HepG2 (cell line): ENCODE measurements around the gene ARHGAP29. TPM values are rescaled to one million over a fixed set of nuclear protein-coding genes. Genes with fewer than 3 reads are reported as not detected.

ENCODE experiments used
- ATM ChIP-seq: fragments of 450-650 bp; IDR thresholded peaks from 2 replicates; pipeline ENCODE4 v1.7.1; 2017; ENCODE audit warnings: mild to moderate bottlenecking, borderline replicate concordance
- JDP2 ChIP-seq: sonication (generic); formaldehyde crosslinking; IDR thresholded peaks from 2 replicates; pipeline ENCODE4 v1.8.1; 2022; ENCODE audit warnings: missing genetic modification reagents, borderline replicate concordance
- MTF2 ChIP-seq: sonication (generic); formaldehyde crosslinking; IDR thresholded peaks from 2 replicates; pipeline ENCODE4 v1.5.0; 2020; ENCODE audit warnings: missing genetic modification reagents, borderline replicate concordance
- PAF1 ChIP-seq: IDR thresholded peaks from 2 replicates; pipeline ENCODE4 v1.6.1; 2016; ENCODE audit warnings: missing genetic modification reagents, missing compliant biosample characterization
- PAWR ChIP-seq: sonication (generic); formaldehyde crosslinking; IDR thresholded peaks from 2 replicates; pipeline ENCODE4 v1.4.0; 2020; ENCODE audit warnings: missing genetic modification reagents, mild to moderate bottlenecking, borderline replicate concordance
- PITX1 ChIP-seq: sonication (generic); formaldehyde crosslinking; IDR thresholded peaks from 2 replicates; pipeline ENCODE4 v1.5.1; 2020; ENCODE audit warnings: mild to moderate bottlenecking, missing genetic modification reagents
- RORA ChIP-seq: sonication (generic); formaldehyde crosslinking; IDR thresholded peaks from 2 replicates; pipeline ENCODE4 v1.5.0; 2020; ENCODE audit warnings: mild to moderate bottlenecking, missing genetic modification reagents, moderate library complexity
- SAFB2 ChIP-seq: sonication (generic); formaldehyde crosslinking; IDR thresholded peaks from 2 replicates; pipeline ENCODE4 v1.5.1; 2020; ENCODE audit warnings: missing genetic modification reagents, low read depth, mild to moderate bottlenecking, borderline replicate concordance
- SOX5 ChIP-seq: IDR thresholded peaks from 2 replicates; pipeline ENCODE4 v1.6.1; 2016; ENCODE audit warnings: borderline replicate concordance
- TEAD3 ChIP-seq: optimal IDR thresholded peaks from 2 replicates; pipeline ENCODE3; 2016; ENCODE audit warnings: borderline replicate concordance
- TRIM24 ChIP-seq: sonication (generic); formaldehyde crosslinking; IDR thresholded peaks from 2 replicates; pipeline ENCODE4 v1.8.0; 2022; ENCODE audit warnings: mild to moderate bottlenecking, missing genetic modification reagents
- ZFP36L2 ChIP-seq: sonication (generic); formaldehyde crosslinking; IDR thresholded peaks from 2 replicates; pipeline ENCODE4 v1.4.0; 2020; ENCODE audit warnings: missing genetic modification reagents
- ZNF274 ChIP-seq: sonication (generic); formaldehyde crosslinking; IDR thresholded peaks from 2 replicates; pipeline ENCODE4 v1.5.1; 2020; ENCODE audit warnings: mild to moderate bottlenecking, missing genetic modification reagents
- ZNF296 ChIP-seq: sonication (generic); formaldehyde crosslinking; conservative IDR thresholded peaks from 2 replicates; pipeline ENCODE4 v1.5.0; 2020; ENCODE audit warnings: mild to moderate bottlenecking, missing genetic modification reagents
- ZNF383 ChIP-seq: sonication (generic); formaldehyde crosslinking; IDR thresholded peaks from 2 replicates; pipeline ENCODE4 v1.4.0; 2020; ENCODE audit warnings: missing genetic modification reagents, mild to moderate bottlenecking, borderline replicate concordance
- ZNF552 ChIP-seq: sonication (generic); formaldehyde crosslinking; IDR thresholded peaks from 2 replicates; pipeline ENCODE4 v1.9.0; 2022; ENCODE audit warnings: missing genetic modification reagents, mild to moderate bottlenecking, borderline replicate concordance
- polyA plus RNA-seq, 8 experiments: library from polyadenylated mRNA; depleted of rRNA in 3 of 8; stranded (reverse) in 7 of 8; unstranded in 1 of 8; fragments of >200 nt; fragmentation: Illumina TruSeq in 4 of 8; extraction: Trizol in 4 of 8; gene quantifications; 2 replicates each; pipeline versions ENCODE4 v1.2.1 to v1.2.3, GENCODE V29; 2011 to 2016; ENCODE audit warnings: low read depth in 4 of 8, missing spikeins in 1 of 8, mixed read lengths in 1 of 8; ENCODE audit not compliant: insufficient read depth in 1 of 8
- total RNA-seq, 5 experiments: library from RNA; depleted of rRNA; stranded (reverse); fragments of >200 nt; fragmentation: Illumina TruSeq; extraction: Trizol; gene quantifications; 2 replicates each; pipeline ENCODE4 v1.2.3, GENCODE V29; 2016; ENCODE audit warnings: low read depth in 1 of 5
- TF ChIP-seq, protein P1 (sequence below): sonication (generic); formaldehyde crosslinking; IDR thresholded peaks from 2 replicates; pipeline ENCODE4 v1.5.1; 2020; ENCODE audit warnings: mild to moderate bottlenecking, missing genetic modification reagents, moderate library complexity
- TF ChIP-seq, protein P2 (sequence below): sonication (generic); formaldehyde crosslinking; IDR thresholded peaks from 2 replicates; pipeline ENCODE4 v1.5.1; 2020; ENCODE audit warnings: mild to moderate bottlenecking, missing genetic modification reagents, borderline replicate concordance
- TF ChIP-seq, protein P3 (sequence below): sonication (generic); formaldehyde crosslinking; IDR thresholded peaks from 2 replicates; pipeline ENCODE4 v1.5.0; 2020; ENCODE audit warnings: missing genetic modification reagents
- TF ChIP-seq, protein P4 (sequence below): sonication (generic); formaldehyde crosslinking; IDR thresholded peaks from 2 replicates; pipeline ENCODE4 v1.4.0; 2020; ENCODE audit warnings: low read depth, mild to moderate bottlenecking, missing genetic modification reagents
- TF ChIP-seq, protein P5 (sequence below): sonication (generic); formaldehyde crosslinking; IDR thresholded peaks from 2 replicates; pipeline ENCODE4 v1.8.0; 2022; ENCODE audit warnings: mild to moderate bottlenecking, missing genetic modification reagents, moderate library complexity

The ARHGAP29 gene
- total and polyA plus RNA-seq, 2 of the 13 experiments (the other 11 are each of a cell fraction or from before 2014, with no cell fraction given): 12.8 to 18.3 TPM

DNA sequence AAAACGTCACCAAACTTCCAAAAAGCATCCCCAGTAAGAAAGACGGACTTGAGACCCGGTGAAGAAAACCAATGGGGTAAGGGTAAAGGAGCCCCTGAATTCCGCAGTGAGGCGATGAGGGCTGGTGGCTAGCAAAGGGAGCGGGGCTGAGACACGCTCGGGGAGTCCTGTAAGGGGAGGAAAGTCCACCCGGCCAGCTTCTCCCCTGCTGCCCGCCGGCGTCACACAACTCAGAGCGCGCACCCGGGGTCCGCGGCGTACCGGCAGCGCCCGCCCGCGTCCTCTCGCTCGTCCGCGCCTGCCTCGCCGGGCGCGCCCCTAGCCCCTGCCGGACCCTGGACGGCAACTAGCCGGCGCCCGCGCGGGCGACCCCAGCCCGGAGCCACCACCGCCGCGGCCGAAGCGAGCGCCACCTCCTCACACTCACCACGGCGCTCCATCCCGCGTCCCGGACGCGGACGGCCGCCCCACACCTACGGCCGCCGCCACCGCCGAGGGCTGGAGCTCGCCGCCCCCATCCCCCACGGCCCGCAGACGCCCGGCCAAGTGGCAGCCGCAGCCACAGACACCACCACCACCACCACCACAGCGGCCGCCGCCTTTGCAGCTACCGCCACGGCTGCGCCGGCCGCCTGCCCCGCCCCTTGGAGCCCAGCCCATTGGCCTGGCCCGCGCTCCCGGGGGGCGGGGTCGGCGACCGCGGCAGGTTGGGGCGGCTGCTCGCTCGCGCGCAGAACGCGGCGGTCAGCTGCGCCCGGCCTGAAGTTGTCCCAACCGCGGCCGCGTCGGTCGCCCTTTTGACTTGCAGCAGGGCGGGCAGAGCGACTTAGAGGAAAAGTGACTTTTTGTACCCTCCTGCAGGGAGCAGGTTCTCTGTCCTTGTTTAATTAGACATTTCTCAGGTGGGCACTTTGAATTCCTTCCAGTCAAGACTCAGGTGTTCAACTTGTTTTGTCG is 10.0 kb upstream of the ARHGAP29 start (continued):
- TF ChIP-seq RORA (CRISPR knock-in tag) (no peak), PAF1 (CRISPR knock-in tag) (no peak), SOX5 (CRISPR knock-in tag) (no peak), ZNF552 (CRISPR knock-in tag) (no peak), SAFB2 (peak; percentile 59; the same call in 1 of the 2 replicates), JDP2 (CRISPR knock-in tag) (no peak), ZNF274 (CRISPR knock-in tag) (no peak), TEAD3 (CRISPR knock-in tag) (no peak), ZNF296 (CRISPR knock-in tag) (no peak), ZNF383 (no peak), TRIM24 (CRISPR knock-in tag) (no peak), MTF2 (no peak), PAWR (CRISPR knock-in tag) (no peak), ZFP36L2 (CRISPR knock-in tag) (no peak), ATM (no peak), PITX1 (CRISPR knock-in tag) (no peak)
- TF ChIP-seq, protein P1, sequence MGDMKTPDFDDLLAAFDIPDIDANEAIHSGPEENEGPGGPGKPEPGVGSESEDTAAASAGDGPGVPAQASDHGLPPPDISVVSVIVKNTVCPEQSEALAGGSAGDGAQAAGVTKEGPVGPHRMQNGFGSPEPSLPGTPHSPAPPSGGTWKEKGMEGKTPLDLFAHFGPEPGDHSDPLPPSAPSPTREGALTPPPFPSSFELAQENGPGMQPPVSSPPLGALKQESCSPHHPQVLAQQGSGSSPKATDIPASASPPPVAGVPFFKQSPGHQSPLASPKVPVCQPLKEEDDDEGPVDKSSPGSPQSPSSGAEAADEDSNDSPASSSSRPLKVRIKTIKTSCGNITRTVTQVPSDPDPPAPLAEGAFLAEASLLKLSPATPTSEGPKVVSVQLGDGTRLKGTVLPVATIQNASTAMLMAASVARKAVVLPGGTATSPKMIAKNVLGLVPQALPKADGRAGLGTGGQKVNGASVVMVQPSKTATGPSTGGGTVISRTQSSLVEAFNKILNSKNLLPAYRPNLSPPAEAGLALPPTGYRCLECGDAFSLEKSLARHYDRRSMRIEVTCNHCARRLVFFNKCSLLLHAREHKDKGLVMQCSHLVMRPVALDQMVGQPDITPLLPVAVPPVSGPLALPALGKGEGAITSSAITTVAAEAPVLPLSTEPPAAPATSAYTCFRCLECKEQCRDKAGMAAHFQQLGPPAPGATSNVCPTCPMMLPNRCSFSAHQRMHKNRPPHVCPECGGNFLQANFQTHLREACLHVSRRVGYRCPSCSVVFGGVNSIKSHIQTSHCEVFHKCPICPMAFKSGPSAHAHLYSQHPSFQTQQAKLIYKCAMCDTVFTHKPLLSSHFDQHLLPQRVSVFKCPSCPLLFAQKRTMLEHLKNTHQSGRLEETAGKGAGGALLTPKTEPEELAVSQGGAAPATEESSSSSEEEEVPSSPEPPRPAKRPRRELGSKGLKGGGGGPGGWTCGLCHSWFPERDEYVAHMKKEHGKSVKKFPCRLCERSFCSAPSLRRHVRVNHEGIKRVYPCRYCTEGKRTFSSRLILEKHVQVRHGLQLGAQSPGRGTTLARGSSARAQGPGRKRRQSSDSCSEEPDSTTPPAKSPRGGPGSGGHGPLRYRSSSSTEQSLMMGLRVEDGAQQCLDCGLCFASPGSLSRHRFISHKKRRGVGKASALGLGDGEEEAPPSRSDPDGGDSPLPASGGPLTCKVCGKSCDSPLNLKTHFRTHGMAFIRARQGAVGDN (CRISPR knock-in tag): peak; percentile 72; the same call in 1 of the 2 replicates
- TF ChIP-seq, protein P2, sequence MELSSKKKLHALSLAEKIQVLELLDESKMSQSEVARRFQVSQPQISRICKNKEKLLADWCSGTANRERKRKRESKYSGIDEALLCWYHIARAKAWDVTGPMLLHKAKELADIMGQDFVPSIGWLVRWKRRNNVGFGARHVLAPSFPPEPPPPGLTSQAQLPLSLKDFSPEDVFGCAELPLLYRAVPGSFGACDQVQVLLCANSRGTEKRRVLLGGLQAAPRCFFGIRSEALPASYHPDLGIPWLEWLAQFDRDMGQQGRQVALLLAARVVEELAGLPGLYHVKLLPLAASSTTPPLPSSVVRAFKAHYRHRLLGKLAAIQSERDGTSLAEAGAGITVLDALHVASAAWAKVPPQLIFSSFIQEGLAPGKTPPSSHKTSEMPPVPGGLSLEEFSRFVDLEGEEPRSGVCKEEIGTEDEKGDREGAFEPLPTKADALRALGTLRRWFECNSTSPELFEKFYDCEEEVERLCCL: no peak
- TF ChIP-seq, protein P3, sequence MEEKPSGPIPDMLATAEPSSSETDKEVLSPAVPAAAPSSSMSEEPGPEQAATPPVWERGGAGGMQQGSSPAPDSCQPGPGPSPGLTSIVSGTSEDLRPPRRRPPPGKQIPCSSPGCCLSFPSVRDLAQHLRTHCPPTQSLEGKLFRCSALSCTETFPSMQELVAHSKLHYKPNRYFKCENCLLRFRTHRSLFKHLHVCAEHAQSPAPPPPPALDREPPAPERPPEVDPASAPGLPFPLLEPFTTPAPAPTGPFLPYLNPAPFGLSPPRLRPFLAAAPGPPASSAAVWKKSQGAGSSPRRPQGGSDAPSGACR (CRISPR knock-in tag): no peak
- TF ChIP-seq, protein P4, sequence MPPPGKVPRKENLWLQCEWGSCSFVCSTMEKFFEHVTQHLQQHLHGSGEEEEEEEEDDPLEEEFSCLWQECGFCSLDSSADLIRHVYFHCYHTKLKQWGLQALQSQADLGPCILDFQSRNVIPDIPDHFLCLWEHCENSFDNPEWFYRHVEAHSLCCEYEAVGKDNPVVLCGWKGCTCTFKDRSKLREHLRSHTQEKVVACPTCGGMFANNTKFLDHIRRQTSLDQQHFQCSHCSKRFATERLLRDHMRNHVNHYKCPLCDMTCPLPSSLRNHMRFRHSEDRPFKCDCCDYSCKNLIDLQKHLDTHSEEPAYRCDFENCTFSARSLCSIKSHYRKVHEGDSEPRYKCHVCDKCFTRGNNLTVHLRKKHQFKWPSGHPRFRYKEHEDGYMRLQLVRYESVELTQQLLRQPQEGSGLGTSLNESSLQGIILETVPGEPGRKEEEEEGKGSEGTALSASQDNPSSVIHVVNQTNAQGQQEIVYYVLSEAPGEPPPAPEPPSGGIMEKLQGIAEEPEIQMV (CRISPR knock-in tag): no peak
- TF ChIP-seq, protein P5, sequence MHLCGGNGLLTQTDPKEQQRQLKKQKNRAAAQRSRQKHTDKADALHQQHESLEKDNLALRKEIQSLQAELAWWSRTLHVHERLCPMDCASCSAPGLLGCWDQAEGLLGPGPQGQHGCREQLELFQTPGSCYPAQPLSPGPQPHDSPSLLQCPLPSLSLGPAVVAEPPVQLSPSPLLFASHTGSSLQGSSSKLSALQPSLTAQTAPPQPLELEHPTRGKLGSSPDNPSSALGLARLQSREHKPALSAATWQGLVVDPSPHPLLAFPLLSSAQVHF: no peak
